Esophagus muscularis mucosa (tissue), 4 donors: Measurements from ENCODE around the gene RABEP2.

ENCODE experiments used
- CTCF ChIP-seq, 3 experiments: fragments of 200-600 bp in 2 of 3; fragments of 450-650 bp in 1 of 3; sonication (generic) in 2 of 3; IDR thresholded peaks; one replicate each; pipeline ENCODE4 v1.5.1; 2017 to 2019; ENCODE audit warnings: antibody characterized with exemption in 3 of 3, mild to moderate bottlenecking in 2 of 3, moderate library complexity in 1 of 3
- EP300 ChIP-seq: sonication (generic); formaldehyde crosslinking; IDR thresholded peaks from one replicate; pipeline ENCODE4 v1.6.1; 2017; ENCODE audit warnings: antibody characterized with exemption
- POLR2A ChIP-seq: fragments of 450-650 bp; IDR thresholded peaks from one replicate; pipeline ENCODE4 v1.6.1; 2017; ENCODE audit warnings: antibody characterized with exemption, moderate library complexity, mild to moderate bottlenecking, low read depth
- POLR2AphosphoS5 ChIP-seq, 2 donors: sonication (generic); formaldehyde crosslinking; IDR thresholded peaks; one replicate each; pipeline ENCODE4 v1.6.1; 2017; ENCODE audit warnings: antibody characterized with exemption in 2 of 2

DNA sequence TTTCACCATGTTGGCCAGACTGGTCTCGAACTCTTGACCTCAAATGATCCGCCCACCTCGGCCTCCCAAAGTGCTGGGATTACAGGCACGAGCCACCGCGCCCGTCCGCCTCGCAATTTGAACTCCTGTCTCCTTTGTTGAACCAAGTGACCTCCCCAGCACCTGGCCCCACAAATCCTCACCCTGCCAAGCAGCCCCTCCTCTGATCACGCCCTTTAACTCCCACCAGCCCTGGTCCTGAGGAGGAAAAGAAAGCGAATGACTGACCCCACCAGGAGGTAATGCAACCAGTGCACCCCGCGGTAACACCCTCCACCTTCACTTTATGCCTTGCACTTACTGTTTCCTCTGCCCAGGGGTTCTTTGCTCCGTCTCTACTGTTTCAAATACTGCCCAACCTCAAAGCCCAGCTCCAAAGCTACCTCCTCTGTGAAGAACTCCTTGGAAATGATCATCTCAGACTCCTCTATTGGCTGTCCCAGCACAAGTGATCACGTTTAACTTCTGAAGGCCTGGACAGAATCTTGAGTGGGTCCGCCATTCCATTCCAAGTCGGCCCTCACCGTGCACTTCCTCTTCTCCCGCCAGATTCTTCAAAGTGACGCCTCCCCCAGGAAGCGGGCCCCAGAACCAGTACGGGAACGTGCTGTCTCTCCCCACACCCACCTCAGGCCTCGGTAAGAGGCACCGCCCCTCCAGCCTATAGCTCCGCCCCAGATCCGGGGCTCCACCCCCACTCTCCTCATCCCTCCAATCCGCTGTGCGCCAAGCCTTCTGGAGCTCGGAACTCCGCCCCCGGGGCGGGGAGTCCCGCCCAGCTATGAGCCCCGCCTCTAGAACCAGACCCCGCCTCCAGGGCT lies 11.1 kb upstream of the RABEP2 start:
- no peak for TF ChIP-seq CTCF (IDR thresholded peaks at IDR 0.05)
- no peak for TF ChIP-seq POLR2A
- TF ChIP-seq POLR2AphosphoS5 (IDR thresholded peaks at IDR 0.05) = no peak
- no peak for TF ChIP-seq EP300
